ENCODE results near the gene AFMID.

Gene AFMID

GRCh38 chr17:78240839-78241238 lies 53.7 kb downstream of the AFMID start:
- H3K36me3 ChIP-seq (replicated peaks; ENCODE audit: insufficient read depth, low read length), result no peaks in the 10 kb centered on the region

DNA sequence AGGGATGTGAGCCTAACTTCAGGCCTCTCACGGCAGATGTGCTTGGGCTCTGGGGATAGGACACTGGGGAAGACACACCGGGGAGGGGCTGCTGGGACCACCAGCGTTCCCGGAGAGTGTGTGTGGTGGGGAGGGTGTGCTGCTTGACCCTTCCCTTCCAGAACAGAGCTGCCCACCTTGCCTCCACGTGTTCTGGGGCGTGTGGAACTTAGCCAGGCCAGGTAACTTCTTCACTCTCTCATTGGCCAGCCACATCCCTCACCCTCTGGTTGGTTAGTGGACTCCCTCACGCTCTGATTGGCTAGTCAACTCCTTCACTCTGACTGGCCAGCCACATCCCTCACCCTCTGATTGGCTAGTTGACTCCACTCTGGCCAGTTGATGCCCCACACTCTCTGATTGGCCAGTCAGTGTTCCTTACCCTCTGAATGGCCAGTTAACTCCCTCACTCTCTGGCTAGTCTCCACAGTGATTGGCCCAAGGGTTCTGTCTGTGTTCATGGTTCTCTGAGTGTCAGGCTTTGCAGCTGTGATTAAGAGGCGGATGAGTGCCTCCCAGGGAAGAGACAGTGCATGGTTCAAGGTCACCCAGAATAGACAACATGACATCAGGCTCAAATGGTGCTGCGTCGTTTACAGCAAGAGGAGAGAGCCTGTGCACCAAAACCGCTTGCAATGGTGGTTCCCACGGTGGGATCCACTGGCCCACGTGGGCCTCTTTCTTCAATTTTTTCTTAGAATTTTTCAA lies 54.3 kb downstream of the AFMID start:
- H3K4me3 ChIP-seq (ENCODE audit: low read length), result no peak overlapping the region
- H3K27me3 ChIP-seq (replicated peaks; ENCODE audit: insufficient read depth, low read length), result no peaks in the 10 kb centered on the region
- peak; percentile 31 for DNase-seq
- no peak overlapping the region for H2AFZ ChIP-seq (ENCODE audit: low read length)
- no peaks in the 10 kb centered on the region for H4K20me1 ChIP-seq (ENCODE audit: insufficient read depth, low read length)
- H3K9me3 ChIP-seq (replicated peaks; ENCODE audit: insufficient read depth, low read length), result no peaks in the 10 kb centered on the region
- no peaks in the 10 kb centered on the region for H3K36me3 ChIP-seq (replicated peaks; ENCODE audit: insufficient read depth, low read length)
- no peaks in the 10 kb centered on the region for H3F3A ChIP-seq (ENCODE audit: insufficient read depth, low read length)
- H3K4me2 ChIP-seq (ENCODE audit: low read depth, low read length), result no peak overlapping the region
- 0 out of 2 replicates have a peak, but pooled peaks cover 5% of the 10 kb centered on the region for H3K4me1 ChIP-seq (ENCODE audit: low read length)
- H3K9me2 ChIP-seq (replicated peaks; ENCODE audit: insufficient read depth, low read length), result no peaks in the 10 kb centered on the region
- TF ChIP-seq EZH2 (optimal IDR thresholded peaks at IDR 0.05; ENCODE audit: low read depth, low read length), result no peak
- TF ChIP-seq EZH2phosphoT487 (IDR thresholded peaks at IDR 0.05; ENCODE audit: low read length), result no peak
- TF ChIP-seq CTCF (IDR thresholded peaks at IDR 0.05; ENCODE audit: low read length), result no peak
- H3K9ac ChIP-seq (ENCODE audit: low read length), result no peak overlapping the region
- no peaks in the 10 kb centered on the region for H3K79me2 ChIP-seq (ENCODE audit: low read length)
- no peak overlapping the region for H3K27ac ChIP-seq (ENCODE audit: low read length)

More at GRCh38 chr17:78240839-78241238, 53.7 kb downstream of the AFMID start:
- no peak overlapping the region for H2AFZ ChIP-seq (ENCODE audit: low read length)
- H4K20me1 ChIP-seq (ENCODE audit: insufficient read depth, low read length), result no peaks in the 10 kb centered on the region
- no peak overlapping the region for H3K27ac ChIP-seq (ENCODE audit: low read length)
- no peaks in the 10 kb centered on the region for H3K9me3 ChIP-seq (replicated peaks; ENCODE audit: insufficient read depth, low read length)
- DNase-seq, result no peak
- no peaks in the 10 kb centered on the region for H3K9me2 ChIP-seq (replicated peaks; ENCODE audit: insufficient read depth, low read length)
- H3K79me2 ChIP-seq (ENCODE audit: low read length), result no peaks in the 10 kb centered on the region
- no peaks in the 10 kb centered on the region for H3K27me3 ChIP-seq (replicated peaks; ENCODE audit: insufficient read depth, low read length)
- no peak overlapping the region for H3K9ac ChIP-seq (ENCODE audit: low read length)
- H3K4me1 ChIP-seq (ENCODE audit: low read length), result 0 out of 2 replicates have a peak, but pooled peaks cover 5% of the 10 kb centered on the region
- H3K4me3 ChIP-seq (ENCODE audit: low read length), result no peak overlapping the region
- H3F3A ChIP-seq (ENCODE audit: insufficient read depth, low read length), result no peaks in the 10 kb centered on the region
- no peak for TF ChIP-seq CTCF (IDR thresholded peaks at IDR 0.05; ENCODE audit: low read length)
- TF ChIP-seq EZH2phosphoT487 (IDR thresholded peaks at IDR 0.05; ENCODE audit: low read length), result no peak
- no peak for TF ChIP-seq EZH2 (optimal IDR thresholded peaks at IDR 0.05; ENCODE audit: low read depth, low read length)
- no peak overlapping the region for H3K4me2 ChIP-seq (ENCODE audit: low read depth, low read length)

GRCh38 chr17:78242024-78242742 lies 55.0 kb downstream of the AFMID start:
- DNase-seq, result no peak
- no peaks in the 10 kb centered on the region for H4K20me1 ChIP-seq (ENCODE audit: insufficient read depth, low read length)
- no peaks in the 10 kb centered on the region for H3F3A ChIP-seq (ENCODE audit: insufficient read depth, low read length)
- 0 out of 2 replicates have a peak, but pooled peaks cover 5% of the 10 kb centered on the region for H3K4me1 ChIP-seq (ENCODE audit: low read length)
- no peak overlapping the region for H3K4me2 ChIP-seq (ENCODE audit: low read depth, low read length)
- no peak overlapping the region for H2AFZ ChIP-seq (ENCODE audit: low read length)
- H3K27me3 ChIP-seq (replicated peaks; ENCODE audit: insufficient read depth, low read length), result no peaks in the 10 kb centered on the region
- H3K36me3 ChIP-seq (replicated peaks; ENCODE audit: insufficient read depth, low read length), result no peaks in the 10 kb centered on the region
- H3K4me3 ChIP-seq (ENCODE audit: low read length), result no peak overlapping the region
- H3K9me2 ChIP-seq (replicated peaks; ENCODE audit: insufficient read depth, low read length), result no peaks in the 10 kb centered on the region
- H3K9me3 ChIP-seq (replicated peaks; ENCODE audit: insufficient read depth, low read length), result no peaks in the 10 kb centered on the region
- no peak overlapping the region for H3K27ac ChIP-seq (ENCODE audit: low read length)
- no peak overlapping the region for H3K9ac ChIP-seq (ENCODE audit: low read length)
- no peaks in the 10 kb centered on the region for H3K79me2 ChIP-seq (ENCODE audit: low read length)
- TF ChIP-seq EZH2 (optimal IDR thresholded peaks at IDR 0.05; ENCODE audit: low read depth, low read length), result no peak
- TF ChIP-seq CTCF (IDR thresholded peaks at IDR 0.05; ENCODE audit: low read length), result no peak
- no peak for TF ChIP-seq EZH2phosphoT487 (IDR thresholded peaks at IDR 0.05; ENCODE audit: low read length)
